ENCODE data around the gene DAB2IP. TPM values are rescaled to one million over a fixed set of nuclear protein-coding genes. Genes with fewer than 3 reads are reported as not detected.
A peak's percentile ranks its signal among the peaks of the same experiment; 100 is the strongest.

The DAB2IP gene
- total RNA-seq, 1 donor from 2014 or later = 41.7 TPM

- no peaks in the 10 kb centered on the region for H3K79me2 ChIP-seq (ENCODE audit: insufficient read depth, low read length)
- H3K27ac ChIP-seq (ENCODE audit: low read depth, low read length) = no peak overlapping the region
- FAIRE-seq = no peak
- H3K4me3 ChIP-seq (ENCODE audit: insufficient read depth, low read depth, low read length) = no peak overlapping the region
- TF ChIP-seq EZH2 (IDR thresholded peaks at IDR 0.05; ENCODE audit: insufficient read depth, low read length) (no peak), CTCF (IDR thresholded peaks at IDR 0.05; ENCODE audit: insufficient read depth, low read depth, low read length) (no peak)
- no peak overlapping the region for H3K4me3 Mint-ChIP-seq (ENCODE audit: unreplicated experiment)
- peaks cover 14% of the 10 kb centered on the region for H3K4me1 ChIP-seq (ENCODE audit: insufficient read depth, low read length)
- H3K27ac Mint-ChIP-seq (ENCODE audit: unreplicated experiment) = no peak overlapping the region
- no peak overlapping the region for H3K9ac ChIP-seq (ENCODE audit: low read length)
- H3K36me3 Mint-ChIP-seq (ENCODE audit: low read depth, unreplicated experiment) = peaks cover 2% of the 10 kb centered on the region
- H3K9me3 ChIP-seq (ENCODE audit: insufficient read depth, low read depth, low read length) = no peaks in the 10 kb centered on the region
- peaks cover 12% of the 10 kb centered on the region for H3K27me3 ChIP-seq (ENCODE audit: insufficient read depth, low read length)
- no peaks in the 10 kb centered on the region for H3K36me3 ChIP-seq (ENCODE audit: insufficient read depth, low read length)
- no peak overlapping the region for H2AFZ ChIP-seq (ENCODE audit: low read depth, low read length)
- no peak overlapping the region for H3K4me2 ChIP-seq (ENCODE audit: low read length)
- no peaks in the 10 kb centered on the region for H3K9me3 Mint-ChIP-seq (ENCODE audit: unreplicated experiment)
- no peak for DNase-seq (ENCODE audit: low read depth)
- H3K4me1 Mint-ChIP-seq (ENCODE audit: low read depth, unreplicated experiment) = peaks cover 11% of the 10 kb centered on the region
- peaks cover 33% of the 10 kb centered on the region for H4K20me1 ChIP-seq (ENCODE audit: insufficient read depth, low read length)
- peaks cover 3% of the 10 kb centered on the region for H3K27me3 Mint-ChIP-seq (ENCODE audit: low read depth, unreplicated experiment)
These were observed 40.8 kb upstream of the DAB2IP start for GRCh38 chr9:121610638-121610953.

- Histone ChIP-seq H3K4me1 (ENCODE audit: insufficient read depth, low read length) (peaks cover 14% of the 10 kb centered on the region), H3K9me3 (ENCODE audit: insufficient read depth, low read depth, low read length) (no peaks in the 10 kb centered on the region), H3K27me3 (ENCODE audit: insufficient read depth, low read length) (peaks cover 12% of the 10 kb centered on the region), H2AFZ (ENCODE audit: low read depth, low read length) (no peak overlapping the region), H4K20me1 (ENCODE audit: insufficient read depth, low read length) (peaks cover 33% of the 10 kb centered on the region), H3K4me3 (ENCODE audit: insufficient read depth, low read depth, low read length) (no peak overlapping the region), H3K9ac (ENCODE audit: low read length) (no peak overlapping the region), H3K79me2 (ENCODE audit: insufficient read depth, low read length) (no peaks in the 10 kb centered on the region), H3K4me2 (ENCODE audit: low read length) (no peak overlapping the region), H3K27ac (ENCODE audit: low read depth, low read length) (no peak overlapping the region), H3K36me3 (ENCODE audit: insufficient read depth, low read length) (no peaks in the 10 kb centered on the region)
- no peaks in the 10 kb centered on the region for H3K9me3 Mint-ChIP-seq (ENCODE audit: unreplicated experiment)
- no peak overlapping the region for H3K27ac Mint-ChIP-seq (ENCODE audit: unreplicated experiment)
- H3K27me3 Mint-ChIP-seq (ENCODE audit: low read depth, unreplicated experiment) = peaks cover 11% of the 10 kb centered on the region
- H3K4me3 Mint-ChIP-seq (ENCODE audit: unreplicated experiment) = no peak overlapping the region
- no peak for FAIRE-seq
- no peak for TF ChIP-seq CTCF (IDR thresholded peaks at IDR 0.05; ENCODE audit: insufficient read depth, low read depth, low read length)
- TF ChIP-seq EZH2 (IDR thresholded peaks at IDR 0.05; ENCODE audit: insufficient read depth, low read length) = no peak
- H3K4me1 Mint-ChIP-seq (ENCODE audit: low read depth, unreplicated experiment) = peaks cover 10% of the 10 kb centered on the region
- H3K36me3 Mint-ChIP-seq (ENCODE audit: low read depth, unreplicated experiment) = peaks cover under 1% of the 10 kb centered on the region
- DNase-seq (ENCODE audit: low read depth) = no peak
These were observed 38.9 kb upstream of the DAB2IP start for GRCh38 chr9:121612511-121612998.

- no peak for FAIRE-seq
- no peaks in the 10 kb centered on the region for H3K79me2 ChIP-seq (ENCODE audit: insufficient read depth, low read length)
- Mint-ChIP-seq H3K27me3 (ENCODE audit: low read depth, unreplicated experiment) (peaks cover 11% of the 10 kb centered on the region), H3K27ac (ENCODE audit: unreplicated experiment) (no peak overlapping the region), H3K36me3 (ENCODE audit: low read depth, unreplicated experiment) (no peaks in the 10 kb centered on the region), H3K4me3 (ENCODE audit: unreplicated experiment) (no peak overlapping the region), H3K4me1 (ENCODE audit: low read depth, unreplicated experiment) (peaks cover 7% of the 10 kb centered on the region), H3K9me3 (ENCODE audit: unreplicated experiment) (no peaks in the 10 kb centered on the region)
- peaks cover 33% of the 10 kb centered on the region for H4K20me1 ChIP-seq (ENCODE audit: insufficient read depth, low read length)
- H2AFZ ChIP-seq (ENCODE audit: low read depth, low read length) = no peak overlapping the region
- no peaks in the 10 kb centered on the region for H3K9me3 ChIP-seq (ENCODE audit: insufficient read depth, low read depth, low read length)
- no peaks in the 10 kb centered on the region for H3K36me3 ChIP-seq (ENCODE audit: insufficient read depth, low read length)
- H3K9ac ChIP-seq (ENCODE audit: low read length) = no peak overlapping the region
- H3K4me1 ChIP-seq (ENCODE audit: insufficient read depth, low read length) = peaks cover 8% of the 10 kb centered on the region
- H3K27ac ChIP-seq (ENCODE audit: low read depth, low read length) = no peak overlapping the region
- TF ChIP-seq EZH2 (IDR thresholded peaks at IDR 0.05; ENCODE audit: insufficient read depth, low read length) (peak; percentile 41), CTCF (IDR thresholded peaks at IDR 0.05; ENCODE audit: insufficient read depth, low read depth, low read length) (no peak)
- no peak overlapping the region for H3K4me3 ChIP-seq (ENCODE audit: insufficient read depth, low read depth, low read length)
- no peak overlapping the region for H3K4me2 ChIP-seq (ENCODE audit: low read length)
- peaks cover 12% of the 10 kb centered on the region for H3K27me3 ChIP-seq (ENCODE audit: insufficient read depth, low read length)
- DNase-seq (ENCODE audit: low read depth) = no peak
These were observed 38.3 kb upstream of the DAB2IP start for GRCh38 chr9:121613009-121613752.
